SU-DHL-6 (cell line): ENCODE measurements around the gene CFHR3.

Experiments used
- EZH2phosphoT487 ChIP-seq: fragments of 200-600 bp; sonication (generic), shearing (Covaris generic); conservative IDR thresholded peaks from 2 replicates; pipeline ENCODE4 v1.6.1; 2018; ENCODE audit warnings: mild to moderate bottlenecking, antibody characterized with exemption, low read length, moderate library complexity, mixed read lengths
- TF ChIP-seq, protein P1 (sequence below): fragments of 200-600 bp; sonication (generic); IDR thresholded peaks from one replicate; pipeline ENCODE4 v1.5.1; 2017; ENCODE audit warnings: antibody characterized with exemption, mild to moderate bottlenecking, low read length, moderate library complexity; ENCODE audit not compliant: insufficient read depth, poor library complexity, severe bottlenecking

- TF ChIP-seq, protein P1, sequence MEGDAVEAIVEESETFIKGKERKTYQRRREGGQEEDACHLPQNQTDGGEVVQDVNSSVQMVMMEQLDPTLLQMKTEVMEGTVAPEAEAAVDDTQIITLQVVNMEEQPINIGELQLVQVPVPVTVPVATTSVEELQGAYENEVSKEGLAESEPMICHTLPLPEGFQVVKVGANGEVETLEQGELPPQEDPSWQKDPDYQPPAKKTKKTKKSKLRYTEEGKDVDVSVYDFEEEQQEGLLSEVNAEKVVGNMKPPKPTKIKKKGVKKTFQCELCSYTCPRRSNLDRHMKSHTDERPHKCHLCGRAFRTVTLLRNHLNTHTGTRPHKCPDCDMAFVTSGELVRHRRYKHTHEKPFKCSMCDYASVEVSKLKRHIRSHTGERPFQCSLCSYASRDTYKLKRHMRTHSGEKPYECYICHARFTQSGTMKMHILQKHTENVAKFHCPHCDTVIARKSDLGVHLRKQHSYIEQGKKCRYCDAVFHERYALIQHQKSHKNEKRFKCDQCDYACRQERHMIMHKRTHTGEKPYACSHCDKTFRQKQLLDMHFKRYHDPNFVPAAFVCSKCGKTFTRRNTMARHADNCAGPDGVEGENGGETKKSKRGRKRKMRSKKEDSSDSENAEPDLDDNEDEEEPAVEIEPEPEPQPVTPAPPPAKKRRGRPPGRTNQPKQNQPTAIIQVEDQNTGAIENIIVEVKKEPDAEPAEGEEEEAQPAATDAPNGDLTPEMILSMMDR: no peak
- no peak for TF ChIP-seq EZH2phosphoT487
These were observed 40.2 kb upstream of the CFHR3 start for GRCh38 chr1:196734460-196734859.
